Tibial nerve (tissue), 4 donors: Measurements from ENCODE around the gene VPS41. TPM values are rescaled to one million over a fixed set of nuclear protein-coding genes. Genes with fewer than 3 reads are reported as not detected.
A peak's percentile ranks its signal among the peaks of the same experiment; 100 is the strongest.

Experiments used
- DNase-seq, 2 donors: peaks; one replicate each; pipeline ENCODE4 v3.0.0-alpha.2; 2019; ENCODE audit warnings: low spot score in 2 of 2
- H3K27ac ChIP-seq, 4 donors: fragments of 200-600 bp; sonication (generic) in 3 of 4; one replicate each; pipeline ENCODE4 v1.5.1; 2017 to 2019; ENCODE audit warnings: mild to moderate bottlenecking in 1 of 4
- H3K27me3 ChIP-seq, 2 donors: fragments of 200-600 bp; sonication (generic) in 1 of 2; one replicate each; pipeline versions ENCODE4 v1.5.1 to v1.6.0; 2017 to 2019
- H3K36me3 ChIP-seq, 3 donors: fragments of 200-600 bp; sonication (generic); one replicate each; pipeline ENCODE4 v1.5.1; 2018 to 2019
- H3K4me1 ChIP-seq, 4 donors: fragments of 200-600 bp; sonication (generic) in 3 of 4; one replicate each; pipeline ENCODE4 v1.5.1; 2017 to 2019
- H3K4me3 ChIP-seq, 4 donors: fragments of 200-600 bp; sonication (generic) in 3 of 4; one replicate each; pipeline ENCODE4 v1.5.1; 2017 to 2019; ENCODE audit warnings: mild to moderate bottlenecking in 1 of 4, moderate library complexity in 1 of 4
- H3K9me3 ChIP-seq, 4 donors: fragments of 200-600 bp; sonication (generic) in 3 of 4; one replicate each; pipeline ENCODE4 v1.5.1; 2017 to 2019
- EP300 ChIP-seq, 2 donors: sonication (generic); formaldehyde crosslinking; IDR thresholded peaks; one replicate each; pipeline ENCODE4 v1.6.1; 2017; ENCODE audit warnings: antibody characterized with exemption in 2 of 2, mild to moderate bottlenecking in 1 of 2
- POLR2A ChIP-seq, 2 donors: fragments of 450-650 bp; IDR thresholded peaks; one replicate each; pipeline ENCODE4 v1.6.1; 2017; ENCODE audit warnings: antibody characterized with exemption in 2 of 2, mild to moderate bottlenecking in 2 of 2, moderate library complexity in 2 of 2
- WGBS, 2 donors: methylation state at CpG; one replicate each; pipeline ENCODE4 v1.1.5; 2018; 5-methylcytosine and 5-hydroxymethylcytosine counted together
- total RNA-seq, 4 donors: library from RNA; depleted of rRNA; stranded (reverse); fragments of >200 nt; gene quantifications; one replicate each; pipeline ENCODE4 v1.1.0, GENCODE V29; 2016
- TF ChIP-seq, protein P1 (sequence below), 5 experiments: fragments of 200-600 bp in 3 of 5; fragments of 450-650 bp in 2 of 5; sonication (generic) in 3 of 5; IDR thresholded peaks; one replicate each; pipeline ENCODE4 v1.5.1; 2016 to 2019; ENCODE audit warnings: antibody characterized with exemption in 5 of 5, mild to moderate bottlenecking in 3 of 5, moderate library complexity in 2 of 5

The VPS41 gene
- total RNA-seq, 4 donors from 2014 or later, result 31.2 to 47.5 (median 47.2) TPM

DNA sequence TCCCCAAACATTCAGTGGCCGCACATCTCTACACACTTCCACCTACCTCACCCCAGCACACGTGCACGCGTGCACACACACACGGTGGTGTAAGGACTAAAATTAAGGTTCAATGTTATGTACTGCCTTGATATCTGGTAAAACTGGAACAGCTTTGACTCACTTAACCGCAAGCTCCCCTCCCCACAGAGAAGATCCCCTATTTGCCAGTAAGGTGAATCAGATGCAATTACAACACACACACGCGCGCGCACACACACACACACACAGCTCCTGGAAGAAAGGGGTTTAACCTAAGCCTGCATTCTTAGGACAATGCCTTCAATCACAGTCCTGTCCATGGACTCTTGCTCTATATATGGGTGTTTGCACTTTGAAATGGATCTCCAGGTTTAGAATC lies 25.5 kb upstream of the VPS41 start:
- Histone ChIP-seq H3K4me3 (no peak overlapping the region), H3K27me3 (no peaks in the 10 kb centered on the region), H3K9me3 (no peaks in the 10 kb centered on the region), H3K36me3 (no peaks in the 10 kb centered on the region), H3K27ac (no peak overlapping the region), H3K4me1 (peaks cover 0 to 4% (median 0%) of the 10 kb centered on the region in 4 donors)
- no peak for DNase-seq
- WGBS, 2 donors, result 94 to 95% methylated on average over 10 of the region's 10 CpGs
- no peak for TF ChIP-seq POLR2A (IDR thresholded peaks at IDR 0.05)
- TF ChIP-seq, protein P1, sequence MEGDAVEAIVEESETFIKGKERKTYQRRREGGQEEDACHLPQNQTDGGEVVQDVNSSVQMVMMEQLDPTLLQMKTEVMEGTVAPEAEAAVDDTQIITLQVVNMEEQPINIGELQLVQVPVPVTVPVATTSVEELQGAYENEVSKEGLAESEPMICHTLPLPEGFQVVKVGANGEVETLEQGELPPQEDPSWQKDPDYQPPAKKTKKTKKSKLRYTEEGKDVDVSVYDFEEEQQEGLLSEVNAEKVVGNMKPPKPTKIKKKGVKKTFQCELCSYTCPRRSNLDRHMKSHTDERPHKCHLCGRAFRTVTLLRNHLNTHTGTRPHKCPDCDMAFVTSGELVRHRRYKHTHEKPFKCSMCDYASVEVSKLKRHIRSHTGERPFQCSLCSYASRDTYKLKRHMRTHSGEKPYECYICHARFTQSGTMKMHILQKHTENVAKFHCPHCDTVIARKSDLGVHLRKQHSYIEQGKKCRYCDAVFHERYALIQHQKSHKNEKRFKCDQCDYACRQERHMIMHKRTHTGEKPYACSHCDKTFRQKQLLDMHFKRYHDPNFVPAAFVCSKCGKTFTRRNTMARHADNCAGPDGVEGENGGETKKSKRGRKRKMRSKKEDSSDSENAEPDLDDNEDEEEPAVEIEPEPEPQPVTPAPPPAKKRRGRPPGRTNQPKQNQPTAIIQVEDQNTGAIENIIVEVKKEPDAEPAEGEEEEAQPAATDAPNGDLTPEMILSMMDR (IDR thresholded peaks at IDR 0.05), result no peak
- no peak for TF ChIP-seq EP300 (IDR thresholded peaks at IDR 0.05)

DNA sequence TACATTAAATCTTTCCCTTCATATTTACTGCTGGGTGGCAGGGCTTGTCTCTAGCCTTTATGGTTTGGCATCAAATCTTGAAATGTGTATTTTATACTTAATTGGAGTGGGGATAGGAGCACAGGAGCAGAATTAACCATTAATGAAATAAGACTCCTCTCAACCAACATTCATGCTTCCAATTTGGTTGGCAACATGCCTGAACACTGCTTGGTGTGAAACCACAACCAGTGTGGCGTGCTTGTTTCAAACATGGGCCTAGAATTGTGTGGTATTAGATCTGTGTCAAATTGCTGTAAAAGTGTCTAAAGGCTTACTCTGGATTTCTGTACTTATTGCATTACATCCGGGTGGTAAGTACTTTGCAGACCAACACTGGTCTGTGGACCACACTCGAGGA lies 25.1 kb upstream of the VPS41 start:
- Histone ChIP-seq H3K4me1 (peaks cover 0 to 4% (median 0%) of the 10 kb centered on the region in 4 donors), H3K27ac (no peak overlapping the region), H3K4me3 (no peak overlapping the region), H3K9me3 (no peaks in the 10 kb centered on the region), H3K27me3 (no peaks in the 10 kb centered on the region), H3K36me3 (no peaks in the 10 kb centered on the region)
- TF ChIP-seq, protein P1 (IDR thresholded peaks at IDR 0.05), result no peak
- no peak for TF ChIP-seq EP300 (IDR thresholded peaks at IDR 0.05)
- no peak for TF ChIP-seq POLR2A (IDR thresholded peaks at IDR 0.05)
- WGBS, 2 donors, result 88 to 91% methylated on average over 3 of the region's 3 CpGs
- no peak for DNase-seq

DNA sequence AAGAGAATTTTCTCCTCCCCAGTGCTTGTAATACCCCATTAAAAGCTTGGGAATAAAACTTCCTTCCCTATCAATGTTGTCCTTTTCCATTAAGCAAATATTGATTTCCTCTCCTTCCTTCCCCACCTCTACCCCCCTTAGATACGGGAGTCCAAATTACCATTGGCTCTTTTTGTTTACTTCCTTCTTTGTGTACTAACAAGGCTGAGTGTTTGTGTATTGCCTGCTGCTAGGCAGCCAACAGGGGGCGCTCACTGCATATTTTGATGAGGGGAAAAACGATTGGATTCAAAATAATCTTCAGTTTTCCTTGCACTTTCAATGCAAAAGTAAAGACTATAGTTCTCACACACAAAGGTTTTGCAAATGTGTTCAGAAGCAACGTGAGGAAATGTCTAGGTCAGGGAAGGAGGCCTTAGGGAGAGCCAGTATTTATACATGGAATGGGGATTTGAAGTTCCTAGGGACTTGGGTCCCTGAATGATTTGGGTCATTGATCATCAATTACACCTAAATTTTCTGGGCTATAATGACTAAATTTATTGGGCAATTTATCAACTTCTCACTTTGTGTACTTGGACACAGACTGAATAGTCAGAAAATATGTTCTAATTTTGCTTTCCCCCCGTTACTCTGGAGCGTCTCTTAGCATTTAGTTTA lies 23.6 kb upstream of the VPS41 start:
- no peaks in the 10 kb centered on the region for H3K9me3 ChIP-seq

DNA sequence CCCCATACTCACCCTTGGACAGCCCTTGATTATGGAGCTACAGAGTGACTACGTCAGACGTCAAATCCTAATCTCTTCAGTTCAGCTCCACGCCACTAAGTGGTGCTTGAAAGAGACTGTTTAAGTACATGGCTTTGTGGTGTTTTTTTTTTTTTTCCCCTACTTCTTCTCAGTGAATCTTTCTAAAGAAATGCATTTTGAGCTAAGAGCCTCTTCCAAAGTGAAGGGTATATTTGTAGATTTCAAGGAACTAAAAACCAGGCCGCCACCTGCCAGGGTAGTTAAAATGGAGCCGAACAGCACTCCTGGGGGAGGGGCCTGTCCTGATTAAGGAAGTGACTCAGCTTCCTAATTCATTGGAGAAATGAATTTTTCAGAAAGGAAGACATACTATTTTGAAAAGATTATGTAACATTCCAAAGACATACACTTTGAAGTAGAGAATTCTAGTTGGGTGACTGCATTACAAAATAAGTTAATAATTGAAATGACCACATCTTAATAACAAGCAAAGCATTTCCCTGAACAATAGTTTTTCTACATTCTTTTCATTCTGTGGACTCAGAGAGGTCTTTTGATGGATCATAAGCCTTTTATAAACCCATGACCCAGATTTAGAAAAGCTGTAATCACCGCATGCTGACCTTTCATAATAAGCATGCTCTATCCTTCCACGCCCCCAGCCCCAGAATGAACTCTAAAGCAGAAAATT lies 20.6 kb upstream of the VPS41 start:
- H3K27me3 ChIP-seq, result no peaks in the 10 kb centered on the region
- TF ChIP-seq POLR2A (IDR thresholded peaks at IDR 0.05), result no peak
- TF ChIP-seq, protein P1 (IDR thresholded peaks at IDR 0.05), result no peak
- no peak for TF ChIP-seq EP300 (IDR thresholded peaks at IDR 0.05)
- H3K9me3 ChIP-seq, result no peaks in the 10 kb centered on the region
- WGBS, 2 donors, result 63 to 64% methylated on average over 7 of the region's 7 CpGs
- peaks cover 0 to 4% (median 0%) of the 10 kb centered on the region in 4 donors for H3K4me1 ChIP-seq
- DNase-seq, result no peak
- no peak overlapping the region for H3K4me3 ChIP-seq
- no peak overlapping the region for H3K27ac ChIP-seq
- no peaks in the 10 kb centered on the region for H3K36me3 ChIP-seq

More for the DNA sequence above, 23.6 kb upstream of the VPS41 start:
- no peak overlapping the region for H3K27ac ChIP-seq
- peaks cover 0 to 4% (median 0%) of the 10 kb centered on the region in 4 donors for H3K4me1 ChIP-seq
- H3K36me3 ChIP-seq, result no peaks in the 10 kb centered on the region
- TF ChIP-seq, protein P1 (IDR thresholded peaks at IDR 0.05), result peak; percentile 67 to 82 (median 72)
- no peak for TF ChIP-seq EP300 (IDR thresholded peaks at IDR 0.05)
- peak; percentile 50 to 73 for DNase-seq
- H3K4me3 ChIP-seq, result no peak overlapping the region
- WGBS, 2 donors, result 26 to 30% methylated on average over 6 of the region's 6 CpGs
- no peaks in the 10 kb centered on the region for H3K27me3 ChIP-seq

DNA sequence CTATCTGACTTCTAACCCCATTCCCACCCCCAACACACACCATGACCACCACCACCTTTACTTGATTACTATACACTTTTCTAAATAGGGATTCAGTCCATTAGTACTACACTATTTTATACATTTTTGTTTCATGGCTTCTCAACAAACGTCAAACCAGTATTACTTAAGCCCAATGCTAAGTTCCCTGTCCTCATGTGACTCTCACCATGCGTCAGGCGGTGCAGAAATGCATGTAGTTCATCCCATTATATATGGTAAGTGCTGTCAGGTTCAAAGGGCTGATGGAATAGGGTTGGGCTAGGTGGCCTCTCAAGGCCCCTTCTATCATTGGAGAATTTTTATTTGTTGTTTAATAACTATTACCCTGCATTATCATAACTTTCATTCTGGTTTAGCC lies 19.5 kb upstream of the VPS41 start:
- 91 to 98% methylated on average over 3 of the region's 3 CpGs for WGBS, 2 donors
- no peak for TF ChIP-seq EP300 (IDR thresholded peaks at IDR 0.05)
- no peak for DNase-seq

More for the DNA sequence above, 19.5 kb upstream of the VPS41 start:
- Histone ChIP-seq H3K27me3 (no peaks in the 10 kb centered on the region), H3K36me3 (no peaks in the 10 kb centered on the region), H3K4me3 (no peak overlapping the region), H3K9me3 (no peaks in the 10 kb centered on the region), H3K27ac (no peak overlapping the region), H3K4me1 (peaks cover 0 to 4% (median 0%) of the 10 kb centered on the region in 4 donors)
